Stomach (tissue), 4 donors: ENCODE results near the gene RASAL2.

Experiments used
- CTCF ChIP-seq, 7 experiments: fragments of 450-650 bp in 4 of 7; fragments of 200-600 bp in 3 of 7; sonication (generic) in 3 of 7; IDR thresholded peaks; one replicate each; pipeline ENCODE4 v1.5.1; 2016 to 2019; ENCODE audit warnings: antibody characterized with exemption in 7 of 7, control low read depth in 2 of 7, mild to moderate bottlenecking in 1 of 7
- EP300 ChIP-seq: sonication (generic); formaldehyde crosslinking; IDR thresholded peaks from one replicate; pipeline ENCODE4 v1.6.1; 2017; ENCODE audit warnings: antibody characterized with exemption
- POLR2A ChIP-seq, 4 donors: fragments of 450-650 bp; IDR thresholded peaks; one replicate each; pipeline ENCODE4 v1.6.1; 2016; ENCODE audit warnings: antibody characterized with exemption in 4 of 4, control low read depth in 2 of 4, mild to moderate bottlenecking in 1 of 4, moderate library complexity in 1 of 4
- POLR2AphosphoS5 ChIP-seq, 3 donors: sonication (generic); formaldehyde crosslinking; IDR thresholded peaks; one replicate each; pipeline ENCODE4 v1.6.1; 2016; ENCODE audit warnings: antibody characterized with exemption in 3 of 3

DNA sequence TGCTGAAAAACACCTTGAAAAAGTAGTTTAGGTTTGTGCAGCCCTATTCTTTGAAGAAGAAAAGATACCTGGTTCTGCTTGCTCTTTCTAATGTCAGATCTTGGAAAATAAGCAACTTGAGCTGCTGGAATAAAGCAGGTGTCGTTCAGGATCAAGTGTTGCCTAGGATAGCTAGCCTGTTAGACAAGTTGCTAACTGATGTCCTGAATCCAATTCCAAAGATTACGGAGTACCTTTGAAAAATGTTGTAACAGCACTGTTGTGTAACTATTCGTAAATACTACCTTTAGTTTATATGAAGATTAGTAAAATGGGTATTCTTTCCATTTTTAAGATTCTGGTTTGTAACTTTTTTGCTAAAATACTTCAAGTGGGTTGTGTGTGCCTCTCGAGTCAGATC, 251.3 kb downstream of the RASAL2 start:
- TF ChIP-seq POLR2A (IDR thresholded peaks at IDR 0.05), result no peak
- TF ChIP-seq POLR2AphosphoS5 (IDR thresholded peaks at IDR 0.05), result no peak
- no peak for TF ChIP-seq EP300
- no peak for TF ChIP-seq CTCF (IDR thresholded peaks at IDR 0.05)
